ENCODE measurements around the gene LIG1. TPM values are rescaled to one million over a fixed set of nuclear protein-coding genes. Genes with fewer than 3 reads are reported as not detected.

The LIG1 gene
- polyA plus RNA-seq, 2 donors = 31.2 to 53.3 TPM

DNA sequence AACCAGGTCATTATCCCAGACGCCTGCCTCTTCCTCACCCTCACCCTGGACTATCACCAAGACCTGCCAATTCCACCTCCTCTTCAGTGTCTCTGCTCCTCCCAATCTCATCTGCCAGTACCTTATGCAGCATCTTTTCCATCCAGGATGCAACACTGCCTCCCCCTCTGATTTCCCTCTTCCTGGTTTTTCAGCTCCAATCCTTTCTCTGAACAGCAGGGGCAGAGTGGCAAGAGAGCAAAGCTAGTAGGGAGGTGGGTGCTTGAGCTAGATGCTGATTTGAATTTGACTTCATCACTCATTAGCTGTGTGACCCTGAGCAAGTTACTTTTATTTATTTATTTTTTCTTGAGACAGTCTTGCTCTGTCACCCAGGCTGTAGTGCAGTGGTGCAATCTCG lies 100.7 kb downstream of the LIG1 start:
- WGBS, 2 donors = 59 to 77% methylated on average over 2 of the region's 2 CpGs
- Histone ChIP-seq H3K4me1 (ENCODE audit: control insufficient read depth in 2 of 2, insufficient read depth in 2 of 2, low read length in 1 of 2) (no peaks in the 10 kb centered on the region), H3K27ac (ENCODE audit: low read depth in 2 of 2, low read length in 1 of 2) (no peak overlapping the region)

More for the DNA sequence above, 100.7 kb downstream of the LIG1 start:
- Histone ChIP-seq H3K36me3 (ENCODE audit: control insufficient read depth in 2 of 2, insufficient read depth in 2 of 2, low read length in 1 of 2) (no peaks in the 10 kb centered on the region), H3K4me3 (ENCODE audit: low read depth in 1 of 2, low read length in 2 of 2) (no peak overlapping the region), H3K9me3 (ENCODE audit: control insufficient read depth in 2 of 2, insufficient read depth in 1 of 2, low read depth in 1 of 2, low read length in 1 of 2) (no peaks in the 10 kb centered on the region), H3K27me3 (ENCODE audit: control insufficient read depth in 1 of 2, insufficient read depth in 2 of 2, low read length in 2 of 2) (no peaks in the 10 kb centered on the region)

Other genes starting within 250 kb of the LIG1 start
- gene BSPH1, start 178.2 kb downstream of the LIG1 start, polyA plus RNA-seq = not detected
- not detected for gene ELSPBP1, start 175.7 kb downstream of the LIG1 start, polyA plus RNA-seq
- not detected for gene CABP5, start 126.3 kb downstream of the LIG1 start, polyA plus RNA-seq
- gene PLA2G4C, start 59.5 kb downstream of the LIG1 start, polyA plus RNA-seq = 1 to 10 TPM; 1.8 to 2.8 TPM
- 1 to 10 TPM; 3.2 TPM for gene ZSWIM9, start 336 bp upstream of the LIG1 start, polyA plus RNA-seq
- 10 to 100 TPM in 1 of 2 donors, 1 to 10 TPM in 1; 9.6 to 13.2 TPM for gene CARD8, start 85.6 kb upstream of the LIG1 start, polyA plus RNA-seq
- gene ZNF114, start 99.7 kb upstream of the LIG1 start, polyA plus RNA-seq = under 1 TPM; 0.14 TPM
- 10 to 100 TPM; 17.6 to 21.5 TPM for gene EMP3, start 155.2 kb upstream of the LIG1 start, polyA plus RNA-seq
- 1 to 10 TPM; 4.0 to 9.1 TPM for gene TMEM143, start 193.6 kb upstream of the LIG1 start, polyA plus RNA-seq
- not detected for gene SYNGR4, start 194.0 kb upstream of the LIG1 start, polyA plus RNA-seq
- 10 to 100 TPM; 62.7 to 70.2 TPM for gene KDELR1, start 221.2 kb upstream of the LIG1 start, polyA plus RNA-seq
- under 1 TPM; 0.06 to 0.08 TPM for gene GRIN2D, start 223.3 kb upstream of the LIG1 start, polyA plus RNA-seq